Ovary (tissue), 3 donors: ENCODE results near the gene TMEM258.

Source experiments
- CTCF ChIP-seq, 3 donors: fragments of 450-650 bp in 2 of 3; fragments of 200-600 bp in 1 of 3; IDR thresholded peaks; one replicate each; pipeline versions ENCODE4 v1.5.1 to v1.8.0; 2016 to 2022; ENCODE audit warnings: antibody characterized with exemption in 3 of 3, mild to moderate bottlenecking in 1 of 3
- POLR2A ChIP-seq: fragments of 450-650 bp; IDR thresholded peaks from one replicate; pipeline ENCODE4 v1.6.1; 2017; ENCODE audit warnings: antibody characterized with exemption, mild to moderate bottlenecking, moderate library complexity
- donor health status: DM: no; HTN: no; CAD: no.

GRCh38 chr11:61762798-61763197 is 29.6 kb downstream of the TMEM258 start:
- no peak for TF ChIP-seq CTCF (IDR thresholded peaks at IDR 0.05)
- TF ChIP-seq POLR2A, result no peak
